ENCODE results near the gene TMEM196. TPM values are rescaled to one million over a fixed set of nuclear protein-coding genes. Genes with fewer than 3 reads are reported as not detected.
"Not testable (repeated sequence)": the region's sequence is repeated elsewhere in the genome, so short reads cannot be mapped to it uniquely, and the experiment has no call there.

TMEM196 gene
- total and polyA plus RNA-seq, 3 donors from 2014 or later = 0.12 TPM; not detected in 2

GRCh38 chr7:19692111-19692828 is 81.1 kb downstream of the TMEM196 start:
- intact Hi-C loops (cut with DNase I; ENCODE audit: low total_unique reads) = no loop called here
- TF ChIP-seq CTCF (IDR thresholded peaks at IDR 0.05) = no peak

GRCh38 chr7:19690736-19691135 is 82.7 kb downstream of the TMEM196 start:
- H3K36me3 ChIP-seq (ENCODE audit: low read depth, missing control alignments) = no peaks in the 10 kb centered on the region
- 25 to 80% methylated on average over 1 of the region's 1 CpG for WGBS, 2 donors
- H3K4me3 ChIP-seq = no peak overlapping the region
- intact Hi-C loops (cut with DNase I; ENCODE audit: low total_unique reads) = no loop called here
- no peaks in the 10 kb centered on the region for H3K27me3 ChIP-seq
- H3K27ac ChIP-seq = no peak overlapping the region
- no peak for DNase-seq
- no peaks in the 10 kb centered on the region for H3K9me3 ChIP-seq
- no peaks in the 10 kb centered on the region for H3K4me1 ChIP-seq
- TF ChIP-seq POLR2A (IDR thresholded peaks at IDR 0.05) = no peak
- no peak for TF ChIP-seq CTCF (IDR thresholded peaks at IDR 0.05)

More at GRCh38 chr7:19692111-19692828, 81.1 kb downstream of the TMEM196 start:
- Histone ChIP-seq H3K36me3 (ENCODE audit: low read depth, missing control alignments) (no peaks in the 10 kb centered on the region), H3K27ac (no peak overlapping the region), H3K27me3 (no peaks in the 10 kb centered on the region), H3K9me3 (no peaks in the 10 kb centered on the region), H3K4me1 (no peaks in the 10 kb centered on the region), H3K4me3 (no peak overlapping the region)
- DNase-seq = no peak
- WGBS, 2 donors = 86 to 88% methylated on average over 12 to 24 of the region's 26 CpGs

GRCh38 chr7:19689130-19689529 is 84.3 kb downstream of the TMEM196 start:
- H3K4me1 ChIP-seq; H3K27me3 ChIP-seq; H3K9me3 ChIP-seq; H3K27ac ChIP-seq; H3K36me3 ChIP-seq (ENCODE audit: low read depth, missing control alignments); DNase-seq; H3K4me3 ChIP-seq; intact Hi-C loops (cut with DNase I; ENCODE audit: low total_unique reads): not testable (repeated sequence)
- 77 to 79% methylated on average over 11 to 12 of the region's 12 CpGs for WGBS, 2 donors

- H3K27me3 ChIP-seq = no peaks in the 10 kb centered on the region
- no peak for DNase-seq
- H3K36me3 ChIP-seq (ENCODE audit: low read depth, missing control alignments) = no peaks in the 10 kb centered on the region
- H3K9me3 ChIP-seq = no peaks in the 10 kb centered on the region
- TF ChIP-seq POLR2A (IDR thresholded peaks at IDR 0.05) (no peak), CTCF (IDR thresholded peaks at IDR 0.05) (no peak)
- WGBS, 2 donors = 94 to 97% methylated on average over 5 of the region's 5 CpGs
- intact Hi-C loops (cut with DNase I; ENCODE audit: low total_unique reads) = no loop called here
- no peak overlapping the region for H3K27ac ChIP-seq
- peaks cover 5% of the 10 kb centered on the region for H3K4me1 ChIP-seq
- no peak overlapping the region for H3K4me3 ChIP-seq
These were observed 91.8 kb downstream of the TMEM196 start for GRCh38 chr7:19681596-19681995.

- DNase-seq = no peak
- TF ChIP-seq POLR2A (IDR thresholded peaks at IDR 0.05) (no peak), CTCF (IDR thresholded peaks at IDR 0.05) (no peak)
- intact Hi-C loops (cut with DNase I; ENCODE audit: low total_unique reads) = no loop called here
These were observed 96.2 kb downstream of the TMEM196 start for GRCh38 chr7:19677180-19677579.

More at GRCh38 chr7:19677180-19677579, 96.2 kb downstream of the TMEM196 start:
- Histone ChIP-seq H3K27me3 (no peaks in the 10 kb centered on the region), H3K27ac (no peak overlapping the region), H3K4me3 (no peak overlapping the region), H3K36me3 (ENCODE audit: low read depth, missing control alignments) (no peaks in the 10 kb centered on the region), H3K9me3 (no peaks in the 10 kb centered on the region), H3K4me1 (peaks cover 5% of the 10 kb centered on the region)
- 64 to 68% methylated on average over 2 of the region's 2 CpGs for WGBS, 2 donors

Data from testis (tissue), 3 donors.